GM10847 (cell line): ENCODE measurements around the gene PEAR1.

Source experiments
- POLR2A ChIP-seq: IDR thresholded peaks from 2 replicates; pipeline ENCODE4 v1.6.1; 2011; ENCODE audit not compliant: insufficient read length; ENCODE audit errors: extremely low read depth

PEAR1 gene

GRCh38 chr1:156893048-156893953 is at the start of gene PEAR1:
Gene PEAR1, plus strand, starts transcription at chr1:156893718. Its CDS starts 10,209 bp downstream, at chr1:156903927.
- no peak for TF ChIP-seq POLR2A

- no peak for TF ChIP-seq POLR2A
These were observed 49.4 kb upstream of the PEAR1 start for GRCh38 chr1:156844102-156844501.

- TF ChIP-seq POLR2A, result no peak
These were observed 48.9 kb upstream of the PEAR1 start for GRCh38 chr1:156844638-156845037.

GRCh38 chr1:156845055-156845952 is 48.2 kb upstream of the PEAR1 start:
- TF ChIP-seq POLR2A, result no peak

GRCh38 chr1:156845953-156846545 is 47.5 kb upstream of the PEAR1 start:
- no peak for TF ChIP-seq POLR2A

- TF ChIP-seq POLR2A, result no peak
These were observed 46.9 kb upstream of the PEAR1 start for GRCh38 chr1:156846643-156847042.

GRCh38 chr1:156847591-156848460 is 45.7 kb upstream of the PEAR1 start:
- no peak for TF ChIP-seq POLR2A

GRCh38 chr1:156848461-156849150 is 44.9 kb upstream of the PEAR1 start:
- TF ChIP-seq POLR2A, result no peak

- no peak for TF ChIP-seq POLR2A
These were observed 44.4 kb upstream of the PEAR1 start for GRCh38 chr1:156849151-156849496.

GRCh38 chr1:156851779-156852417 is 41.6 kb upstream of the PEAR1 start:
- TF ChIP-seq POLR2A, result no peak

- TF ChIP-seq POLR2A, result no peak
These were observed 41.1 kb upstream of the PEAR1 start for GRCh38 chr1:156852418-156852874.

- no peak for TF ChIP-seq POLR2A
These were observed 39.8 kb upstream of the PEAR1 start for GRCh38 chr1:156853761-156854160.

- TF ChIP-seq POLR2A, result no peak
These were observed 38.9 kb upstream of the PEAR1 start for GRCh38 chr1:156854634-156855033.
